Measurements from ENCODE around the gene TRIM47.

DNA sequence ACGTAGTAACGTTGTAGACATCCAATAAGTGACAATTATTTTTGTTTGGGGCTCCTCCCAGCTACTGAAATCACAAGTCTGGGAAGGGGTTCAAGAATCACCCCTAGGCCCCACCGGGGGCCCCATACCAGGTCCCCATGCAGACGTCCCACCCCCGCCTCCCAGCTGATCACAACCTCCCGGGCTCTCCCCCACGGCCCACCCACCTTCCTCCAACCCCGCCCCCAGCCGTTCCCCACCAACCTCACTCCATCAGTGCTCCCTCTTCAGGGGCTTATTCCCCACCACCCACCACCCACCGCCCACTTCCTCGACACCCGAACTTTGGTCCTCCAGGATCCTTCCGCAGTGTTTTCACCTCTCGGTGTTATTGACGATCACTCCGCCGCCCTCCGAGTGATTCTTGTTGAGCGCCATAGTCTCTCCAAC lies 23.5 kb downstream of the TRIM47 start:
- TF ChIP-seq, protein P1, sequence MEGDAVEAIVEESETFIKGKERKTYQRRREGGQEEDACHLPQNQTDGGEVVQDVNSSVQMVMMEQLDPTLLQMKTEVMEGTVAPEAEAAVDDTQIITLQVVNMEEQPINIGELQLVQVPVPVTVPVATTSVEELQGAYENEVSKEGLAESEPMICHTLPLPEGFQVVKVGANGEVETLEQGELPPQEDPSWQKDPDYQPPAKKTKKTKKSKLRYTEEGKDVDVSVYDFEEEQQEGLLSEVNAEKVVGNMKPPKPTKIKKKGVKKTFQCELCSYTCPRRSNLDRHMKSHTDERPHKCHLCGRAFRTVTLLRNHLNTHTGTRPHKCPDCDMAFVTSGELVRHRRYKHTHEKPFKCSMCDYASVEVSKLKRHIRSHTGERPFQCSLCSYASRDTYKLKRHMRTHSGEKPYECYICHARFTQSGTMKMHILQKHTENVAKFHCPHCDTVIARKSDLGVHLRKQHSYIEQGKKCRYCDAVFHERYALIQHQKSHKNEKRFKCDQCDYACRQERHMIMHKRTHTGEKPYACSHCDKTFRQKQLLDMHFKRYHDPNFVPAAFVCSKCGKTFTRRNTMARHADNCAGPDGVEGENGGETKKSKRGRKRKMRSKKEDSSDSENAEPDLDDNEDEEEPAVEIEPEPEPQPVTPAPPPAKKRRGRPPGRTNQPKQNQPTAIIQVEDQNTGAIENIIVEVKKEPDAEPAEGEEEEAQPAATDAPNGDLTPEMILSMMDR (IDR thresholded peaks at IDR 0.05), result no peak
- no peak for TF ChIP-seq ZFX (IDR thresholded peaks at IDR 0.05; ENCODE audit: borderline replicate concordance)
